Hematopoietic multipotent progenitor cell treated with erythropoietin and hydrocortisone succinate and interleukin-3 and kit ligand, for 17 days (in vitro differentiated cells): ENCODE results near the gene ATF7.
"Not testable (repeated sequence)": the region's sequence is repeated elsewhere in the genome, so short reads cannot be mapped to it uniquely, and the experiment has no call there.

Experiments
- DNase-seq: peaks from one replicate; pipeline ENCODE4 v3.0.0-alpha.2; 2015; ENCODE audit warnings: low spot score

ATF7 gene

GRCh38 chr12:53564941-53565340 lies 61.2 kb downstream of the ATF7 start:
- DNase-seq: no peak

- DNase-seq: no peak
Observed at GRCh38 chr12:53564278-53564677, 61.9 kb downstream of the ATF7 start.

GRCh38 chr12:53563452-53564028 lies 62.6 kb downstream of the ATF7 start:
- no peak for DNase-seq

GRCh38 chr12:53561590-53561953 lies 64.6 kb downstream of the ATF7 start:
- DNase-seq: no peak

GRCh38 chr12:53560912-53561589 lies 65.1 kb downstream of the ATF7 start:
- DNase-seq: no peak

GRCh38 chr12:53560351-53560750 lies 65.8 kb downstream of the ATF7 start:
- no peak for DNase-seq

GRCh38 chr12:53558631-53559030 lies 67.6 kb downstream of the ATF7 start:
- no peak for DNase-seq

- no peak for DNase-seq
Observed at GRCh38 chr12:53552361-53553327, 73.5 kb downstream of the ATF7 start.

GRCh38 chr12:53551889-53552291 lies 74.3 kb downstream of the ATF7 start:
- no peak for DNase-seq

- no peak for DNase-seq
Observed at GRCh38 chr12:53550595-53550994, 75.6 kb downstream of the ATF7 start.

GRCh38 chr12:53550131-53550530 lies 76.1 kb downstream of the ATF7 start:
- DNase-seq: not testable (repeated sequence)

- DNase-seq: not testable (repeated sequence)
Observed at GRCh38 chr12:53548354-53548753, 77.8 kb downstream of the ATF7 start.

GRCh38 chr12:53543539-53543938 lies 82.6 kb downstream of the ATF7 start:
- DNase-seq: peak; percentile 32

GRCh38 chr12:53539526-53539925 lies 86.7 kb downstream of the ATF7 start:
- DNase-seq: no peak

GRCh38 chr12:53538209-53538689 lies 87.9 kb downstream of the ATF7 start:
- no peak for DNase-seq

- DNase-seq: no peak
Observed at GRCh38 chr12:53536962-53537361, 89.2 kb downstream of the ATF7 start.

GRCh38 chr12:53533471-53533870 lies 92.7 kb downstream of the ATF7 start:
- no peak for DNase-seq

GRCh38 chr12:53532524-53533445 lies 93.4 kb downstream of the ATF7 start:
- DNase-seq: no peak

- DNase-seq: no peak
Observed at GRCh38 chr12:53532021-53532420, 94.2 kb downstream of the ATF7 start.

- DNase-seq: no peak
Observed at GRCh38 chr12:53530920-53531319, 95.3 kb downstream of the ATF7 start.

GRCh38 chr12:53530061-53530460 lies 96.1 kb downstream of the ATF7 start:
- no peak for DNase-seq

GRCh38 chr12:53524476-53524875 lies 101.7 kb downstream of the ATF7 start:
- no peak for DNase-seq
